HG02973 (cell line): ENCODE measurements around the gene SURF4.
"Not testable (repeated sequence)": the region's sequence is repeated elsewhere in the genome, so short reads cannot be mapped to it uniquely, and the experiment has no call there.

Experiments used
- ATAC-seq: cut with Tn5 transposase; IDR thresholded peaks from one replicate; pipeline ENCODE4 v1.9.1; 2021; ENCODE audit warnings: moderate library complexity; ENCODE audit not compliant: unreplicated experiment

The SURF4 gene

DNA sequence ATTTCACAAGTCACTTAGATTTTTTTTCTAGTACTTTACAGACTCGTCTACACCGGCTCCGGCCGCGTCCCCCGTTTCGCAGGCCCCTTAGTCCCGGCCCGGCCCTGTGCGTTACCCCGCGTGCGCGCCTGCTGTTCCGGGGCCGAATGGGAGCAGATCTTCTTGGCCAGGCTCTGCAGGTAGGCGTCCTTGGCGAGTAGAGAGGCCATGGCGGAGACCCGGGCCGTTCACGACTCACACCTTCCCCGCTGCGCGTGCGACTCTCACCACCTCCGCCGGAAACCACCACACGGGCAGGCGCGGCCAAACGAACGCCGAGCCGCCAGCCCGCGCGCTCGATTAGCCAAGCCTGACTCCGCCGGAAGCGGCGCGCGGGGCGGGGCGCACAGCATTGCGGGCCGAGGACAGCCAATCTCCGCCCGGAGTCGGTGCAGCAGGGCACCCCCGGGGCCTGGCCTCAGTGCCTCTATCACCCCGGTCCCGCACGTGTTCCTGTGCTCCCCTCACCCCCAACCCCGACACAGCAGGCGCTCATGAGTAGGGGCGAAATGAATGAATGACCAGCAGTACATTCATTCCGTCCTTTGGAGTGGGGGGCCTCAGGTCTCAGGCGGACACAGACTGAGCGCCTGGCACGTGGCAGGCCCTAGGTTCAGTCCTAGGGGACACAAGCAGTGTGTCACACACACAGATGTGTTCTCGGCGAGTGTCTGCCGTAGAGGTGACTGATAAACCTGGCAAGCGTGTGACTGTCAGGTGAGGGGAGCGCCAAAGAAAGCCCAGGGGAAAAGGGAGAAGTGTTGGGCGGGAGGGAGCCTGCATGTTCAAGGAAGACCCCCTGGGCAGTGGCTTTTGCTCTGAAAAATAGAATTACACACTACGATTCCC is 39.7 kb downstream of the SURF4 start, which contains the start of gene SURF6:
TSS of gene SURF6 (minus strand) at position 265 of the 888 bp plus-strand sequence. CDS start at position 209, 56 bp downstream.
- ATAC-seq, result peak; percentile 82

DNA sequence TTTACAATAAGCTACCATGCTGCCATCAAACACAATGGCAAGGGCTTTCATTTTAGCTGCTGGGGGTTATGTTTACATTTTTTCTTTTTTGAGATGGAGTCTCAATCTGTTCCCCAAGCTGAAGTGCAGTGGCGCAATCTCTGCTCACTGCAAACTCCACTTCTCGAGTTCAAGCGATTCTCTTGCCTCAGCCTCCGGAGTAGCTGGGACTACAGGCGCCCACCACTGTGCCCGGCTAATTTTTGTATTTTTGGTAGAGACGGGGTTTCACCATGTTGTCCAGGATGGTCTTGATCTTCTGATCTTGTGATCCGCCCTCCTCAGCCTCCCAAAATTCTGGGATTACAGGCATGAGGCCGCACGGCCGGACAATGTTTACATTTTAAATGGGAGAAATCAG is 41.0 kb downstream of the SURF4 start:
- ATAC-seq, result not testable (repeated sequence)

DNA sequence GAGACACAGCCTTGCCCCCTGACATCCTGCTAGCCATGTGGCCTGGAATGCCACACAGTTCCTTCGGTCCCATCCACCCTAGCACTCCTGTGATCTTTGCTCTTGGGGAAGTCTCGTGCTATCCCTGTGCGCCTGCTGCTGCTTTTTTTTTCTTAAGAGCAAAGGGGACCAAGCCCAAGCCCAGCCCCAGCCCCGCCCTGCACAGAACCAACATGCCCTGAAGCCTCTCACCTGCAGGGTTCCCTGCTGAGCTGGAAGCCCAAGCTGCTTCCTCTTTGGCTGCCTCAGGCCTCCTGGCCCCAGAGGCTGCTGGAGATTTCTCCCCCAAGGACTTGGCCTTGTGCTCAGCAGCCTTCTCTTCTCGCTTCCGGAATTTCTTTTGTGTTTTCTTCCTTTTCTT is 41.7 kb downstream of the SURF4 start:
- no peak for ATAC-seq

DNA sequence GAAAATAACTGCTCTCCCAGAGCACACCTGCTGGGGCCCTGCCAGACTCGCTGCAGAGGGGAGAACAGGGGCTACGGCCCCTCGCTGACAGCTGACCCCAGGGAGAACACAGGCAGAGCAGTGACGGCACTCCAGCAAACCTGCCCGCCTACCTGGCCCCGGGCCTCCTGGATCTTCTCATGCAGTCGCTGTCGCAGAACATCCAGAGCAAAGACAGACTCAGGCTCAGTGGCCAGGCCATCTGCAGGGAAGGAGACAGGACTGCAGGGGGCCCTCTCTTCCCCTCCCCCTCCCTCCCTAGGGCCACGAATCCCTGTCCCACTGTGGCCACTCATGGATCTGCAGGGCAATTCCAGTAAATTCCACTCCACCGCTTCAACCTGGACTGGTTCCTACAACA is 42.3 kb downstream of the SURF4 start:
- ATAC-seq, result no peak

DNA sequence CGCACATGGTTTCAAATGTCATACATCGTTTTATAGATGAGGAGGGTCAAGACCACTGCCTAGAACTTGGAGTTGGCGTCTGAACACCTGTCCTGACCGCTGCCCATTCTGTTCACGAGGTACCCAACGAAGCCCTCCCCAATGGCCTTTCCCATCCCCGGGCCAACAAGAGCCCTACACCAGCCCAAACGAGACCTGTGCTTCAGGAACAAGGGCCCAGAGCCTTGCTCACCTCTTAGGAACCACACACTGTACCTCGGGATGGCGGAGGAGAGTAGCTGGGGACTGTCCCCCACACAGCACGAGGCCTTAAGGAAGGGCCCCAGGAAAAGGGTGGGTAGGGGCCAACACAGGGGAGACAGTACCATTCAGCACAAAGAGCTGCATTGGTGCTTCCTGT is 42.8 kb downstream of the SURF4 start:
- no peak for ATAC-seq

DNA sequence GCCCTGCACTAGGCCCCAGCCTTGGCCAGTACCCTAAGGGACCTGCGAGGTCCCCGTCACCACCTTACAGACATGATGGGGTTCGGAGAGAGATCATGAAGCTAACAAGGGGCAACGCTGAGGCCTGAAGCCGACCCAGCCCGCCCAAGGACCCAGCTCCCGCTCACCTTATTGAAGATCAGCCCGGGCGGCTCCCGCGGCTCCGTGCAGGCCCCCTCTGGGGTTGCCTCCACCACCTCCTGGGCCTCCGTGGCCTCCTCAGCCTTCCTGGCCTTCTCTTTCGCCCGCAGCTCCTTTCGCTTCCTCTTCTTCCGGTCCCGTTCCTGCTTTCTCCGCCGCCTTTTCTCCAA is 43.5 kb downstream of the SURF4 start:
- no peak for ATAC-seq

DNA sequence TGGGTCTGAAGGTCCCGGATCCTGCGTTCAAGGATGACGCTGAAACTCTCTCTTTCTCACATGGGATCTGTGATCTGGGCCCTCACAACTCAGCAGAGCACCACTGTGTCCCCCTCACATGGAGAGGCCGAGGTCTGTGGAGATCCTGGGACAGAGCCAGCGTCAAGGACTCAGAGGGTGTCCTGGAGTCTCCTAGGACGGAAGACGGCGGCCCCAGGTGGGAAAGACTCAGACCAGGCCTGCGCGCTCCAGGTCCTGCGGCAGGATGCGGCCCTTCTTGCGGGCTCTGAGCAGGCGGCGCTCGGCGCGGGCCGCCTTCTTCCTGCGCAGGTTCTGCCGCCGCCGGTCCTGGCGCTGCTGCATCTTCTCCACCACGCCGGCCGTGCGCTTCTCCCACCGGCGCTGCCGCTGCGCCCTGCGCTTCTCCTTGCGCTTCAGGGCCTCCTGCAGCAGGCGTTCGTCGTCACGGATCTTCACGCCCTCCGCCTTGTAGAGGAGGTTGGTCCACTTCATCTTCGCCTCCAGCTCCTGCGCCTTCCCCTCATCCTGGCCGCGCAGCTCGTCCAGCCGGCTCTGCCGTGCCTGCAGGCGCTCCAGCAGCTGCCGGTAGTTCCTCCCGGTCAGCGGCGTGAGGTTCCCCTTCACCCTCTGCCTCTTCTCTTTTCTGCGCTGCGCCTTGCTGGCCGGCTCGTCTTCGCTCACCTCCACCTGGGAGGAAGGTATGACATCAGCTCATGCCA is 44.0 kb downstream of the SURF4 start:
- ATAC-seq, result no peak

DNA sequence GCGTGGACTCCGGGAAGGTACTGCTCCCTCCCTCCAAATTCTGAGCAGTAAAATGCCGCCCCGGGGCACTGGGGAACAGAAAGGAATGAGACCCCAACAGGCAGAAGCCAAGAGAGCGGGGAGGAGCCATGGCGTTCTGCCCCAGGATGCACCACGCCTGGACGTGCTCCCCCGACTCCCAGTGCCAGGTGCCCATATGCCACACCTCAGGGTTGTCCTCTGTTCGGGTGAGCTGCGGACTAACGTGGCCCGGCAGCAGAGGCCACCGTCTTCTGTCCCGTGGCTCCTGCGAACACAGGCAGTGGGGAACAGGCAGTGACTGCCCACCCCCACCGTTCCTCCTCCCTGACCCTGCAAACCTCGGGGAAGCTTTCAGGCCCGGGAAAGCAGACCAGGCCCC is 44.6 kb downstream of the SURF4 start:
- no peak for ATAC-seq

DNA sequence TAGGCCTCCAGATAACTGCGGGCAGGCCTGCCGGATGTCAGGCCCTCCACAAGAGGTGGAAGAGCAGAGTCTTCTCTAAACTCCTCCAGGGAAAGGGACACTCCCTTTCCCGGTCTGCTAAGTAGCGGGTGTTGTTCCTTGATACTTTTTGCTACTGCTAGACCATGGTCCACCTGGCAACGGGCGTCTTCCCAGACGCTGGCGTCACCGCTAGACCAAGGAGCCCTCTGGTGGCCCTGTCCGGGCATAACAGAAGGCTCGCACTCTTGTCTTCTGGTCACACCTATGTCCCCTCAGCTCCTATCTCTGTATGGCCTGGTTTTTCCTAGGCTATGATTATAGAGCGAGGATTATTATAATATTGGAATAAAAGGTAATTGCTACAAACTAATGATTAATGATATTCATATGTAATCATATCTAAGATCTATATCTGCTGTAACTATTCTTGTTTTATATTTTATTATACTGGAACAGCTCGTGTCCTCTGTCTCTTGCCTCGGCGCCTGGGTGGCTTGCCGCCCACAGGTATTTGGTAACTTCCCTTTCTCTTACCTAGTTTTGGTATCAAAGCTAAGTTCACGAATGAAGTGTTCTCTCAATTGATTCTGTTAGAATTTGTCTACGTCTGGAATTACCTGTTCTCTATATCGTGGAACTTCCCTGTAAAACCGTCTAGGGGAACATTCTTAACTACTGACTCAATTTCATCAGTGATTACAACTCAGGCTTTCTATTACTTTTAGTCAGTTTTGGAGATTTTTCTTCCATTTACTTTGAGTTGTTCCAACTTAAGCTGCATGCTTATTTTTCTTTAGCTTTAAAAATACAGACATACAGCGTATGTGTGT is 46.3 kb downstream of the SURF4 start:
- ATAC-seq, result not testable (repeated sequence)

DNA sequence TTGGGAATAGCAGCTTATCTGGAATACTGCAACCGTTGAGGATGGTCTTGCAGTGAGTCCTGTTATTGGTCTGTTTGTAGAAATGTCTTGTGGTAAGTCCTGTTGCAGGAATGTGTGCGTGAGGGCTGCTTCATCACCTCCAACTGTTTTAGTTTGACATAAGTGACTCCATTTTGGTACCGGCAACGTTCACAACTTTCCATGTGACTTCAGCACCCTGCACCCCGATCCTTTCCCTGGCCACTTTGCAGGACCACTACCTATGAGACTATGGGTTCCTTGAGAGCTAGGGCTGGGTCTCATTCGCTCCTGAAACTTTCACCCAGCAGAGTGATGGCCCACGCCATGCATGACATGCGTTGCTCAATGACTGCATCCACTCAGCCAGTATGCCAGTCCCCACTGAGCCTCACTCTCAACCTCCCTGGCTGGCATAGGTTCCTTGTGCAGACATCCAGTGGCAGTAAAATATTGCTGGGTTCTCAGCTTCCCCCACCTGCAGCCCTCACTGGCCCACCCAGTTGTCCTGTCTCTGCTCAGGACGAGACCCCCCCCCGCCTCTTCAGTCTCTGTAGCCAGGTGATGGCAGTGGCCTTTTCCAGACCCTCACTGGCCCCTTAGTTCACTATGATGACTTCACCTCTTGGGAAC is 47.9 kb downstream of the SURF4 start:
- no peak for ATAC-seq

DNA sequence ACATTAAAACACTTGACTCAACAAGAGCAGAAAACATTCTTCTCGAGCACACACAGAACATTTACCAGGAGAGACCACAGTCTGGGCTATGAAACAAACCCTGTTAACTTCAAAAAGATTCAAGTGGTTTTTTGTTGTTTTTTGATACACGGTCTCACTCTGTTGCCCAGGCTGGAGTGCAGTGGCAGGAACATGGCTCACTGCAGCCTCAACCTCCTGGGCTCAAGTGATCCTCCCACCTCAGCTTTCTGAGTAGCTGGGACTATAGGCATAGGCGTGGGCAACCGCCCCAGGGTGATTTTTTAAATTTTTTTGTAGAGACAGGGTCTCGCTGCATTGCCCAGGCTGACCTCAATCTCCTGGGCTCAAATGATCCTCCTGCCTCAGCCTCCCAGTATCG is 48.8 kb downstream of the SURF4 start:
- ATAC-seq, result not testable (repeated sequence)

DNA sequence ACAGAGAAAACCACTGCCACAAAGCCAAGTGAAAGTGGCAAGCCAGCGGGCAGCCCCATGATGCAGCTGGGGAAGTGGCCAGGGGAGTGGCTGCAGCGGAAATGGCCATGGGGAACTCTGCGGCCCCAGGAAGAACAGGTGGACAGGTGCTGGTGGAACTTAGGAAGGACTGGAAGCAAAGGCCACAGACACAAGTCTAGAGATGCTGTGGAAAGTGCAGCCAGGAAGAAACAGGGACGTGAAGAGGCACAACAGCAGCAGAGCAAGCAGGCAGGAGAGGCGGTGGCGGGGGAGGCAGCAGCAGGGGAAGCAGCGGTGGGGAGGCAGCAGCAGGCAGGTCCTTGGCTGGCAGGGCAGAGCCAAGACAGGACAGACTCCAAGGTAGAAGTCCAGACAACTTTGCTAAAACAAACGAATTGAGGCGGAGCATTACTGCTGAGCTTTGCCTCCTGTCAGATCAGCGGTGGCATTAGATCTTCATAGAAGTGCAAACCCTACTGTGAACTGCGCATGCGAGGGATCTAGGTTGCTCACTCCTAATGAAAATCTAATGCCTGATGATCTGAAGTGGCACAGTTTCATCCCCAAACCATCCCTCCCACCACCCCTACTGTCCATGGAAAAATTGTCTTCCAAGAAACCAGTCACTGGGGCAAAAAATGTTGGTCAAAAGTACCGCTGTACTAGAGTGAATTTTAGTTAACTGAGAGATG is 51.7 kb downstream of the SURF4 start:
- ATAC-seq, result no peak

DNA sequence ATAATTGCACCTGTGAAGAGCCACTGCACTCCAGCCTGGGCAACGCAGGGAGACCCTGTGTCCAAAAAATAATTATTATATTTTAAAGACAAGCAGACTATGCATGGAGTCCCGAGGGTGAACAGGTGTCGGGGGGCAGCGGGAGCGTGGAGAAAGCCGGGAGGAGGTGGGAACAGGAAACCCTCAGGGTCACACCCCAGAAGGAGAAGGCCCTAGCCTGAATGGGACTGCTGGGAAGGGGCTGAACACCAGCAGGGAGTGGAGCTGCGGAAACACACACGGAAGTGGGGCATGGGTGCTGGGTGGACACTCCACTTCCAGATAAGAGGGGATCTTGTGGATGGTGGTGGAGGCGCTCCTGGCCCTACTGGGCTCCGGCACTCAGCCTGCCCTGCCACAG is 52.6 kb downstream of the SURF4 start:
- ATAC-seq, result no peak

DNA sequence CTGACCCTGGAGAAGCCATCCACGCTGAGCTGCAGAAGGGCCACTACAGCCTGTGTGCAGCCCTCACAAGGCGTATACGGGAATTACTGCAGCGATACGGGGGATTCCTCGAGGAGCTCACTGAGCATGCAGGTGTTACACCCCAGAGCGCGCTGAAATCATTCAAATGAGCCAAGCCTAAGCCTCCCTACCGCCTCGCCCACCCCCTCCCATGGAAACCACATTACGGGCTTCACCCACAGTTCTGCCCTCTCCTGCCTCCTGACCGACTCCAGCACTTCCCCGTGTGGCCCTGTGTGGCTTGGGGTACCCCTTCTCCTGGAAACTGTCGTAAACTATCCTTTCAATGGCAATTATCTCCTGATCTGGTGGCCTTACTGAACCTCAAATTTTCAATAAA is 53.2 kb downstream of the SURF4 start:
- ATAC-seq, result no peak

DNA sequence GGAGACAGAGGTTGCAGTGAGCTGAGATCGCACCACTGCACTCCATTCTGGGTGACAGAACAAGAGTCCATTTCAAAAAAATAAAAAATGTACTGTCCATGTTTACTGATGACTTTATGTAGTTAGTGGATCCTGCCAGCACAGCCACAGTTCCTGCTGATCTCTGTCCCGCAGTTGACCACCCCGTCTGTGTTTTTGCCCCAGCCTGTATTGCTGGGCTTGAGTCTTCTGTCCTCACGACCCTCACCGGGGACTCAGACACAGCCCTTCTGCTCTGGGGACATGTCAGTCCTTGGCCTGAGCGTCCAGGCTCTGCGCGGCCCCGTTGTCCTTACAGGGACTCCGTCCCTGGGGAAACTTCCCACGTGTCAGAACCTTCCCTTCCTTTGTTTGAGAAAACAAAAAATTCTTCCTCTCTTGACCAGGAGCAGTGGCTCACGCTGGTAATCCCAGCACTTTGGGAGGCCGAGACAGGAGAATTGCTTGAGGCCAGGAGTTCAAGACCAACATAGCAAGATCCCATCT is 54.4 kb downstream of the SURF4 start:
- no peak for ATAC-seq

DNA sequence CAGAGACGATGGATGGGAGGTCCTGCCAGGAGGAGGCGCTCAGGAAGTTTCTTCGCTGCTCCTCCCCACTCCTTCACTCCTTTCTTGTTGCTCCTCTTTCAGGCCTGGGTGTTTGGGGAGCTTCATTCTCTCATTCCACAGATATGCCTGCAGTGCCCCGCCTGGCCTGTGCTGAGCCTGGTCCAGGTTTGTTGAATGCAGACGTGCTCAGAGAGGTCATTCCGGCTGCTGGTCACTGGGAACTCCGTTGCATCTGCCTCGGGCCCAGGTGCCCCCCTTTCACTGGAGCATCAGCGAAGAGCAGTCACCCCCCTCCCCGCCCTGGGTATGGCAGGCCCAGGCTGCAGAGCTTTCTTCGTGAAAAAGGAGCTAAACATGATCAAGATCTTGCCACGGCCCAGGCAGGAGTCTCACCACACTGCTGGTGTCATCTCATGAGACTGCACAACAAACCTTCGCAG is 55.4 kb downstream of the SURF4 start:
- no peak for ATAC-seq

DNA sequence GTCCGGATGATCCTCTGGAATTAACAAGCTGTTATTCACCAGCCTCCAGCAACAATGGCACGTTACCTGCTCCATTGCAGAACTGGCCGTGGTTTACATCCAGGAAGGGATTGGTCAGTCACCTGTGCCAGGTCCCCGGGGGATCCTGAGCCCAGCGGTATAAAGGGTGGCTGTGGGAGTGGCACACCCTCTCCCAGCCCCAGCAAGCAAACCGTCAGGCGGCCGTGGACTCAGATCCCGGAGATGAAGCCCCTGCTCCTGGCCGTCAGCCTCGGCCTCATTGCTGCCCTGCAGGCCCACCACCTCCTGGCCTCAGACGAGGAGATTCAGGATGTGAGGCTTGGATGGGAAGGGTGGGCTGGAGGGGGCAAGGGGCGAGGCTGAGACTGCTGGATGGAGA is 58.3 kb downstream of the SURF4 start:
- not testable (repeated sequence) for ATAC-seq

DNA sequence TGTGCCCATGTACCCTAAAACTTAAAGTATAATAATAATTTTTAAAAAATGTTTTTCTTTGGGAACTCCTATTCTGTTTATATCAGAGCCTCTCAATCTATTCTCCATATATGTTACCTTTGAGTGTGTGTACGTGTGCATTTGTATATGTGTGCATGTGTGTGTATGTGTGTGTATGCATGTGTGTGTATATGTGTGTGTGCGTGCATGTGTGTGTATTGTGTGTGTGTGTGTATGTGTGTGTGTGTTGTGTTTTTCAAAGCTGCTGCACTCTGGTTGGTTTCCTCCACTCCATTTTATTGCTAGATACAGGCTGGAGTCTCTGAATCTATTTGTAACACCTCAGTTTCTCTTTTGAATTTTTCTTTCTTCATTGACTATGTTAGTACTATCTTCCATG is 59.9 kb downstream of the SURF4 start:
- no peak for ATAC-seq
